GM19452 (cell line): ENCODE measurements around the gene CAMK2G.

ENCODE experiments used
- ATAC-seq: cut with Tn5 transposase; IDR thresholded peaks from one replicate; pipeline ENCODE4 v1.9.1; 2021; ENCODE audit not compliant: unreplicated experiment

CAMK2G gene

DNA sequence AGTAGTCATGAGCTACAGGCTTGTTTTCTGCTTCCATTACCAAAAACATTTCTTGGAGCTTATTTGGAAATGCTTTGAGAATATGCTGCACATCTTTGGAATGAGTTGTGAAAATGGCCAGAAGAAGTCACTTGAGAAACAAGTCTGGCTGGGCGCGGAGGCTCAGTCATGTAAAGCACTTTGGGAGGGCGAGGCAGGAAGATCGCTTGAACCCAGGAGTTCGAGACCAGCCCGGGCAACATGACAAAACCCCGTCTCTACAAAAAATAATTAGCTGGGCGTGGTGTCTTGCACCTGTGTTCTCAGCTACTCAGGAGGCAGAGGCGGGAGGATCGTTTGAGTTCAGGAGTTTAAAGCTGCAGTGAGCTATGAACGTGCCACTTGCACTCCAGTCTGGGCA lies 93.4 kb downstream of the CAMK2G start:
- no peak for ATAC-seq

DNA sequence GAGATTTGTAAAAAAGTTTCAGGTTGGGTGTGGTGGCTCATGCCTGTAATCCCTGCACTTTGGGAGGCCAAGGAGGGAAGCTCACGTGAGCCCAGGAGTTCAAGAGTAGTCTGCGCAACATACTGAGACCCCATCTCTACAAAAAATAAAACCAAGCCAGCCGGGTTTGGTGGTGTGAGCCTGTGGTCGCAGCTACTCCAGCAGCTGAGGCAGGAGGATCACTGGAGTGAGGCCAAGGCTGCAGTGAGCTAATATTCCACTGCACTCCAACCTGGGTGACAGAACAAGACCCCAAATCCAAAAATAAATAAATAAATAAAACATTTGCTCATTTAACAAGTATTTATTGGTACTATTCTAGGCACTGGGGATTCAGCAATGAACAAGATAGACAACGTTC lies 94.1 kb downstream of the CAMK2G start:
- ATAC-seq: no peak

DNA sequence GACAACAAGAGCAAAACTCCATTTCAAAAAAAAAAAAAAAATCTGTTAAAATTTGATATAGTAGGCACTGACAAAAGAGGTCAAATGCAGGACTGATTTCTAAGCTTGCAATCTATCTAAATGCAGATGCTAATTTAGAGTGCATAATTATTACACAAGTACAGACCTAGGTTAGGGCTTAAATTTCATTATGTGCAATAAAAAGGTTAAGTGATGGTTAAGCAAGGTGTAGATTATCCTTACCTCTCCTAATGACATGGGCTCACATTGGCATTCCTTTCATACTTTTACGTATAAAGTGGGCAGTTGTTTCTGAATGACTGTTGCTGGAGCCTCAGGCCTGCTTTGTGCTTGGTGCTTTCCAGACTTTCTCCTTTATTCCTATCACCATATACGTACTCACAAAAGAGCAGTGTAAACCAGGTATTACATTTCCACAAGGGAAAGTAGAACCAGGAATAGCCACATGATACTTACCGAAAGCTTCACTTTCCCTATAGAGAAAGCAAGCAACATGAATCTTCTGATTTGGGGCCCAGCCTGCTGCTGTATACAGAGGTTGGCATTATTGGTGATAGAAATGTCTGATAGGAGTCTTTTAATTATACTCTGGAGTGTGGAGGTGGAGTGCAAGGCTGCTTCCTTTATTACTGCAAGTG lies 94.7 kb downstream of the CAMK2G start:
- ATAC-seq: no peak

- no peak for ATAC-seq
These were observed 95.3 kb downstream of the CAMK2G start for GRCh38 chr10:73779018-73779417.

GRCh38 chr10:73774637-73775036 lies 99.7 kb downstream of the CAMK2G start:
- ATAC-seq: no peak

- ATAC-seq: peak; percentile 3
These were observed 101.0 kb downstream of the CAMK2G start for GRCh38 chr10:73773152-73773879.

GRCh38 chr10:73772281-73773151 lies 101.8 kb downstream of the CAMK2G start:
- ATAC-seq: peak; percentile 67

- ATAC-seq: peak; percentile 49
These were observed 102.6 kb downstream of the CAMK2G start for GRCh38 chr10:73771722-73772280.

GRCh38 chr10:73769396-73769795 lies 105.0 kb downstream of the CAMK2G start:
- no peak for ATAC-seq

DNA sequence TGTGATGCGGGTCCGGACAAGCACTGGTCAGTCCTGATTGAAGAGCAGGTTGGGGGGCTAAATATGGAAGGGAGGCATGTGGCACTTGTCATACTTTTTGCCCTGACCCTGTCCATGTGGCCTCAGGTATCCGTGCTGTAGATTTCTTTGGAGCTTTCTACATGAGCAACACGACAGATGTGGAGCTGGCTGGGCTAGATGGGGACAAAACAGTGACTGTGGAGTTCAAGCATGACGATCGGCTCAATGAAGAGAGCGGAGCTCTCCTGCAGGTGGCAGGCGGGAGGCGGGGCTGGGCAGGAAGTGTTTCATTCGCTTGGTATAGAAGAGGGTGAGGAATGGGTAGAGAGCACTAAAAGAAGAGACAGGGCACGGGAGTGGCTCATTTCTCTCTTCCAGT lies 105.5 kb downstream of the CAMK2G start:
- ATAC-seq: no peak

DNA sequence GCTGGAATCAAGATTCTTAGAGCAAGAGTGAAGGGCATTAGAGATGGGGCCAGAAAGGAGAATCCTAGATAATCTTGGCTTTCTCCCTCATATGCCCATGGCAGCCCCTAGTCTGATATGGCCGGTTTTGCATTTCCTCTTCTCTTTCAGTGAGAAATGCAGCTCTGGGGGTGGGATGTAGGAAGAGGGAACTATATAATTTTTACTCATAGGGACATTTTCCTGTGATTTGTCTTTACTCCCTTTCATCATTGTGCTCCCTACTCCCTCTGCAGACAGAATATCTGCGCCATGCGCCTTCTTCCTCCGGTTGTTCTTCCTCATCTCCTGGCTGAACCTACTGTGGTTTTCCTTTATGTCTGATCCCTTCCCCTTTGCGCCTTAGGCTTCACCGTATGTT lies 109.3 kb downstream of the CAMK2G start:
- no peak for ATAC-seq

GRCh38 chr10:73763343-73763742 lies 111.0 kb downstream of the CAMK2G start:
- ATAC-seq: no peak

DNA sequence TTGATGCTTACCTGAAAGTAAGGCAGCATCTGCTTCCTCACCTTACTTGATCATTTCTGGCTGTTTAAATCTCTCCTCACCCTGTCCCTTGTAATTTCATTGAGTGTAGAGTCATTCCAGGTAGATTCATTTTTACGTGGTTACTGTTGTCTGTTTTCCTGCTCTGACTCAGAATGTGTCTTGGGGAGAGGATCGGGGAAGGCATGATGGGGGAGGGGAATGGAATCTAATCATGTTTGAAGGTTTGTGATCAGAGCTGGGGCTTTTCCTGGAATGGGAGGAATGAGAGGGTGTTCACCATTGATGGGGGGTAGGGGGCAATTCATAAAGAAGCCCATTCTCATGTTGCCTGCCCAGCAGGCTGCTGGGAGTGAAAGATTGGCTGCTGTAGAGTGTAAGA lies 111.4 kb downstream of the CAMK2G start:
- ATAC-seq: no peak
